Measurements from ENCODE around the gene SUN5.

The SUN5 gene

GRCh38 chr20:33024243-33024560, 20.0 kb upstream of the SUN5 start:
- H3K4me3 ChIP-seq (replicated peaks; ENCODE audit: low read depth, low read length), result no peak overlapping the region
- TF ChIP-seq, protein P1, sequence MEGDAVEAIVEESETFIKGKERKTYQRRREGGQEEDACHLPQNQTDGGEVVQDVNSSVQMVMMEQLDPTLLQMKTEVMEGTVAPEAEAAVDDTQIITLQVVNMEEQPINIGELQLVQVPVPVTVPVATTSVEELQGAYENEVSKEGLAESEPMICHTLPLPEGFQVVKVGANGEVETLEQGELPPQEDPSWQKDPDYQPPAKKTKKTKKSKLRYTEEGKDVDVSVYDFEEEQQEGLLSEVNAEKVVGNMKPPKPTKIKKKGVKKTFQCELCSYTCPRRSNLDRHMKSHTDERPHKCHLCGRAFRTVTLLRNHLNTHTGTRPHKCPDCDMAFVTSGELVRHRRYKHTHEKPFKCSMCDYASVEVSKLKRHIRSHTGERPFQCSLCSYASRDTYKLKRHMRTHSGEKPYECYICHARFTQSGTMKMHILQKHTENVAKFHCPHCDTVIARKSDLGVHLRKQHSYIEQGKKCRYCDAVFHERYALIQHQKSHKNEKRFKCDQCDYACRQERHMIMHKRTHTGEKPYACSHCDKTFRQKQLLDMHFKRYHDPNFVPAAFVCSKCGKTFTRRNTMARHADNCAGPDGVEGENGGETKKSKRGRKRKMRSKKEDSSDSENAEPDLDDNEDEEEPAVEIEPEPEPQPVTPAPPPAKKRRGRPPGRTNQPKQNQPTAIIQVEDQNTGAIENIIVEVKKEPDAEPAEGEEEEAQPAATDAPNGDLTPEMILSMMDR (IDR thresholded peaks at IDR 0.05; ENCODE audit: low read depth, low read length, missing control alignments), result no peak
- no peak for DNase-seq (ENCODE audit: extremely low read depth, low read depth)

DNA sequence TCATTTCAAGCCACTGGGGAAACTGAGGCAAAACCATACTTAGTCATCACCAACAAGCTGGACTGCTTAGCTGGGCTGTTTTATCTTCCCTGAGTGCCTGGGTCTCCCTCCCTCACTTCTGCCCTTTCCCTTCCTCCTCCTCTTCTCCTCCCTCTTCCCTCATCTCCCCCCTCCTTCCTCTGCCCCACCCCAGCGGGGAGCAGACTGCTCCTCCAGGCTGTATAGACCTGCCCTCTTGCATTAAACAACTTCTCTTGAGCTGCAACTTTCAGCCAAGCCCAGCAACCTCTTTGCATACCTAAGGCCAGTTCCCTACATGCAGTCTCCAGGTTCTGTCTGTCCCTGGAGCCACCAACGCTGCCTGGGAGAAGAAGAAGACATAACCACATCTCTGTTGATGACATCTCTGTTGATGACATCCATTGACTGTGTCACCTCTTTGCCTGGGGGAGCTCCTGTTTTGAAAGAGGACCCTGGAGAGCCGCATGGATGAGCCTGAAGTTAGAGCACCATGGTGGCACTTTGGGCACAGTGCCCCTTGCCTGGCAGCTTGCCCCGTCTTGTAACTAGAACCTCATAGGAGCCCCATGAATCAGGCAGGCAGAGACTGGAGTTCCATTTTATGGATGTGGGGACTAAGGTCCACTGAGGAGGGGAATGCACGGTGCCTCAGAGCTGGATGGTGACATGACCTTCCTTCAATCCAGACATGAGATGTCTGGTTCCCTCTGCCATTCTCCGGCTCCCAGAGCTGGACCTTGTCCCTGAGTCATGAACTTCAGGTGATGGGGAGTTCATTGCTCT, 19.4 kb upstream of the SUN5 start:
- no peak overlapping the region for H3K4me3 ChIP-seq (replicated peaks; ENCODE audit: low read depth, low read length)
- DNase-seq (ENCODE audit: extremely low read depth, low read depth), result no peak
- TF ChIP-seq, protein P1 (IDR thresholded peaks at IDR 0.05; ENCODE audit: low read depth, low read length, missing control alignments), result no peak

- DNase-seq (ENCODE audit: extremely low read depth, low read depth), result no peak
Measured at GRCh38 chr20:33022694-33023438, 18.6 kb upstream of the SUN5 start.

GRCh38 chr20:33022289-33022688, 18.1 kb upstream of the SUN5 start:
- DNase-seq (ENCODE audit: extremely low read depth, low read depth), result no peak
- TF ChIP-seq, protein P1 (IDR thresholded peaks at IDR 0.05; ENCODE audit: low read depth, low read length, missing control alignments), result no peak
- H3K4me3 ChIP-seq (replicated peaks; ENCODE audit: low read depth, low read length), result no peak overlapping the region

More at GRCh38 chr20:33022694-33023438, 18.6 kb upstream of the SUN5 start:
- TF ChIP-seq, protein P1 (IDR thresholded peaks at IDR 0.05; ENCODE audit: low read depth, low read length, missing control alignments), result no peak
- no peak overlapping the region for H3K4me3 ChIP-seq (replicated peaks; ENCODE audit: low read depth, low read length)

GRCh38 chr20:33021879-33022278, 17.6 kb upstream of the SUN5 start:
- TF ChIP-seq, protein P1 (IDR thresholded peaks at IDR 0.05; ENCODE audit: low read depth, low read length, missing control alignments), result no peak

DNA sequence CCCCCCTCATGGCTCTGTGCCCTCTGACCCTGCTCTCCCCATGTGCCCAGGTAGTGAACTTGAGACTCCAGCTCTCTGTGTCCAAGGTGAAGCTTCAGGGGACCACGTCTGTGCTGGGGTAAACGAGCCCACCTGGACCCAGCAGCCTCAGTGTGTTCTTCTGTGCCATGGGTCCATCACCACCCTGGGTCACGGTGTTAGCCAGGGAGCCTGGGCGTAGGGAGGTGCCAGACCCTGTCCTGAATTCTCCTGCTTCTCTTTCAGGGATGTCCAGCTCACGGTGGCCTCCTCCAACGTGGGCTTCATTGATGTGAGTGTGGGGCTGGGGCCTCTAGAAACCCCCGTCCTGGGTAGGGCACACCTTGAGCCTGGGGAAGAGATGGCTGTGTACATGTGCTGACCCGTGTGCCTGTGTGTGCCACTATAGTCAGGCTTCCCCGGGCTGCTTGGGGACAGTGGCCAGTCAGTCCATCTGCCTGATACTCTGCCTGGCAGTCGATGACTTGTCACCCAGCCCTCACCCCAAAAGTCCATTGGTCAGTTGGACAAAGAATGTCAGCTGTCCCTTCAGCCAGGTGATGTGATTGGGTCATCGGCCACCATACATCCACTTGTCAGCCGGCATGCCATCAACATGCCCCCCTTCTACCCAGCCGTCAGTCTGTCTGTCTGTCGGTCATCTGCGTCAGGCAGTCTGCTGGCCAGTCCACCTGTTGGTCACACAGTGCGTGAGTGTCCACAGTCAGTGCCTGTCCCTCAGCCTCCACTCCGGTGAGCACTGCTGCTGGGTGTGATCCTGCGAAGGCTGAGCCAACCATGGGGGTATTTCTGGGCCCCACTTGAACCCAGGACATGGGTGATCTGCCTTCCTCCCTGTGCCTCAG, 16.3 kb upstream of the SUN5 start:
- DNase-seq (ENCODE audit: extremely low read depth, low read depth), result no peak
- TF ChIP-seq, protein P1 (IDR thresholded peaks at IDR 0.05; ENCODE audit: low read depth, low read length, missing control alignments), result no peak
- no peak overlapping the region for H3K4me3 ChIP-seq (replicated peaks; ENCODE audit: low read depth, low read length)

More at GRCh38 chr20:33021879-33022278, 17.6 kb upstream of the SUN5 start:
- H3K4me3 ChIP-seq (replicated peaks; ENCODE audit: low read depth, low read length), result no peak overlapping the region
- no peak for DNase-seq (ENCODE audit: extremely low read depth, low read depth)
